ENCODE results near the gene FLYWCH1. TPM values are rescaled to one million over a fixed set of nuclear protein-coding genes. Genes with fewer than 3 reads are reported as not detected.

FLYWCH1 gene
- total and polyA plus RNA-seq, 9 of the 15 experiments (the other 6 are each of a cell fraction or from before 2014, with no cell fraction given): 0.18 to 33.6 (median 11.3) TPM

DNA sequence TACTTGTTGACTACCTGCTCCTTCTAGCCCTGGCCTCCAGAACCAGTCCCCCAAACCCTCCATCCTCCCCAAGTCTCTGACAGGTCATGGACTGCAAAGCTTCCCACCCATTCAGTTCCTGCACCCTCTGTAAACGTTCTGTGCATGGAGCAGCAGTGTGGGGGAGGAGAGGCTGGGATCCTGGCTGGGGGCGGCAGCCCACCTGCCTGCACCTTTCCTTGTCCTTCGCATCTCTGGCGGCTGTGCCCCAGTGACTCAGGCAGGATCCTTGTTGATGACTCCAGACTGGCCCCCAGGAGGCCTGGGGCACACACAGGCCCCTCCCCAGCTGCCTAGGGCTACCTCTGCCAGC, 70.1 kb downstream of the FLYWCH1 start (continued):
- TF ChIP-seq, protein P1, sequence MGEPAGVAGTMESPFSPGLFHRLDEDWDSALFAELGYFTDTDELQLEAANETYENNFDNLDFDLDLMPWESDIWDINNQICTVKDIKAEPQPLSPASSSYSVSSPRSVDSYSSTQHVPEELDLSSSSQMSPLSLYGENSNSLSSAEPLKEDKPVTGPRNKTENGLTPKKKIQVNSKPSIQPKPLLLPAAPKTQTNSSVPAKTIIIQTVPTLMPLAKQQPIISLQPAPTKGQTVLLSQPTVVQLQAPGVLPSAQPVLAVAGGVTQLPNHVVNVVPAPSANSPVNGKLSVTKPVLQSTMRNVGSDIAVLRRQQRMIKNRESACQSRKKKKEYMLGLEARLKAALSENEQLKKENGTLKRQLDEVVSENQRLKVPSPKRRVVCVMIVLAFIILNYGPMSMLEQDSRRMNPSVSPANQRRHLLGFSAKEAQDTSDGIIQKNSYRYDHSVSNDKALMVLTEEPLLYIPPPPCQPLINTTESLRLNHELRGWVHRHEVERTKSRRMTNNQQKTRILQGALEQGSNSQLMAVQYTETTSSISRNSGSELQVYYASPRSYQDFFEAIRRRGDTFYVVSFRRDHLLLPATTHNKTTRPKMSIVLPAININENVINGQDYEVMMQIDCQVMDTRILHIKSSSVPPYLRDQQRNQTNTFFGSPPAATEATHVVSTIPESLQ (CRISPR knock-in tag; IDR thresholded peaks at IDR 0.05): no peak
- TF ChIP-seq ZNF583 (CRISPR knock-in tag; IDR thresholded peaks at IDR 0.05) (no peak), MTA3 (IDR thresholded peaks at IDR 0.05; ENCODE audit: borderline replicate concordance) (no peak; the same call in 1 of the 2 replicates), EP400 (IDR thresholded peaks at IDR 0.05) (no peak), U2AF2 (optimal IDR thresholded peaks at IDR 0.05; ENCODE audit: low read depth, low read length) (no peak), STAG1 (CRISPR knock-in tag; IDR thresholded peaks at IDR 0.05; ENCODE audit: borderline replicate concordance) (no peak), NONO (IDR thresholded peaks at IDR 0.05; ENCODE audit: low read depth in 2 of 2, low read length in 1 of 2) (no peak), TBP (optimal IDR thresholded peaks at IDR 0.05; ENCODE audit: low read depth, low read length) (peak; percentile 40), SAP30 (IDR thresholded peaks at IDR 0.05; ENCODE audit: borderline replicate concordance, insufficient read depth, low read depth, low read length, poor library complexity, severe bottlenecking) (no peak), ZNF282 (CRISPR knock-in tag; IDR thresholded peaks at IDR 0.05) (no peak), PHTF2 (CRISPR knock-in tag; IDR thresholded peaks at IDR 0.05) (no peak), LCOR (CRISPR knock-in tag; IDR thresholded peaks at IDR 0.05) (no peak), PML (IDR thresholded peaks at IDR 0.05; ENCODE audit: low read length) (no peak), KDM1A (IDR thresholded peaks at IDR 0.05) (peak in 1 of 2 experiments; percentile 38; a peak in 1 of 4 replicates), ESRRA (IDR thresholded peaks at IDR 0.05; ENCODE audit: borderline replicate concordance, low read depth) (no peak), CCNT2 (IDR thresholded peaks at IDR 0.05; ENCODE audit: borderline replicate concordance, extremely low read depth, insufficient read length, low read depth, low read length) (no peak), NR4A1 (CRISPR knock-in tag; IDR thresholded peaks at IDR 0.05) (no peak), NR4A1 (tag; IDR thresholded peaks at IDR 0.05) (no peak), XRCC4 (IDR thresholded peaks at IDR 0.05; ENCODE audit: extremely low read depth, insufficient read depth, insufficient read length) (no peak), SMAD2 (IDR thresholded peaks at IDR 0.05; ENCODE audit: low read depth, low read length) (no peak), STAT5B (CRISPR knock-in tag; IDR thresholded peaks at IDR 0.05) (no peak)
- TF ChIP-seq, protein P2, sequence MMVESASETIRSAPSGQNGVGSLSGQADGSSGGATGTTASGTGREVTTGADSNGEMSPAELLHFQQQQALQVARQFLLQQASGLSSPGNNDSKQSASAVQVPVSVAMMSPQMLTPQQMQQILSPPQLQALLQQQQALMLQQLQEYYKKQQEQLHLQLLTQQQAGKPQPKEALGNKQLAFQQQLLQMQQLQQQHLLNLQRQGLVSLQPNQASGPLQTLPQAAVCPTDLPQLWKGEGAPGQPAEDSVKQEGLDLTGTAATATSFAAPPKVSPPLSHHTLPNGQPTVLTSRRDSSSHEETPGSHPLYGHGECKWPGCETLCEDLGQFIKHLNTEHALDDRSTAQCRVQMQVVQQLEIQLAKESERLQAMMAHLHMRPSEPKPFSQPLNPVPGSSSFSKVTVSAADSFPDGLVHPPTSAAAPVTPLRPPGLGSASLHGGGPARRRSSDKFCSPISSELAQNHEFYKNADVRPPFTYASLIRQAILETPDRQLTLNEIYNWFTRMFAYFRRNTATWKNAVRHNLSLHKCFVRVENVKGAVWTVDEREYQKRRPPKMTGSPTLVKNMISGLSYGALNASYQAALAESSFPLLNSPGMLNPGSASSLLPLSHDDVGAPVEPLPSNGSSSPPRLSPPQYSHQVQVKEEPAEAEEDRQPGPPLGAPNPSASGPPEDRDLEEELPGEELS (CRISPR knock-in tag; IDR thresholded peaks at IDR 0.05; ENCODE audit: borderline replicate concordance): no peak
- TF ChIP-seq, protein P3, sequence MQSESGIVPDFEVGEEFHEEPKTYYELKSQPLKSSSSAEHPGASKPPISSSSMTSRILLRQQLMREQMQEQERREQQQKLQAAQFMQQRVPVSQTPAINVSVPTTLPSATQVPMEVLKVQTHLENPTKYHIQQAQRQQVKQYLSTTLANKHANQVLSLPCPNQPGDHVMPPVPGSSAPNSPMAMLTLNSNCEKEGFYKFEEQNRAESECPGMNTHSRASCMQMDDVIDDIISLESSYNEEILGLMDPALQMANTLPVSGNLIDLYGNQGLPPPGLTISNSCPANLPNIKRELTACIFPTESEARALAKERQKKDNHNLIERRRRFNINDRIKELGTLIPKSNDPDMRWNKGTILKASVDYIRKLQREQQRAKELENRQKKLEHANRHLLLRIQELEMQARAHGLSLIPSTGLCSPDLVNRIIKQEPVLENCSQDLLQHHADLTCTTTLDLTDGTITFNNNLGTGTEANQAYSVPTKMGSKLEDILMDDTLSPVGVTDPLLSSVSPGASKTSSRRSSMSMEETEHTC (IDR thresholded peaks at IDR 0.05): no peak
- TF ChIP-seq, protein P4, sequence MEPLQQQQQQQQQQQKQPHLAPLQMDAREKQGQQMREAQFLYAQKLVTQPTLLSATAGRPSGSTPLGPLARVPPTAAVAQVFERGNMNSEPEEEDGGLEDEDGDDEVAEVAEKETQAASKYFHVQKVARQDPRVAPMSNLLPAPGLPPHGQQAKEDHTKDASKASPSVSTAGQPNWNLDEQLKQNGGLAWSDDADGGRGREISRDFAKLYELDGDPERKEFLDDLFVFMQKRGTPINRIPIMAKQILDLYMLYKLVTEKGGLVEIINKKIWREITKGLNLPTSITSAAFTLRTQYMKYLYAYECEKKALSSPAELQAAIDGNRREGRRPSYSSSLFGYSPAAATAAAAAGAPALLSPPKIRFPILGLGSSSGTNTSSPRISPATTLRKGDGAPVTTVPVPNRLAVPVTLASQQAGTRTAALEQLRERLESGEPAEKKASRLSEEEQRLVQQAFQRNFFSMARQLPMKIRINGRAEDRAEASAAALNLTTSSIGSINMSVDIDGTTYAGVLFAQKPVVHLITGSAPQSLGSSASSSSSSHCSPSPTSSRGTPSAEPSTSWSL (CRISPR knock-in tag; IDR thresholded peaks at IDR 0.05; ENCODE audit: borderline replicate concordance): 0 out of 2 replicates have a peak, but pooled peaks have one; percentile 51

All from K562 (cell line).